SU-DHL-6 (cell line): ENCODE data around the gene TMEM60.

ENCODE experiments used
- EZH2phosphoT487 ChIP-seq: fragments of 200-600 bp; sonication (generic), shearing (Covaris generic); conservative IDR thresholded peaks from 2 replicates; pipeline ENCODE4 v1.6.1; 2018; ENCODE audit warnings: mild to moderate bottlenecking, antibody characterized with exemption, low read length, moderate library complexity, mixed read lengths
- TF ChIP-seq, protein P1 (sequence below): fragments of 200-600 bp; sonication (generic); IDR thresholded peaks from one replicate; pipeline ENCODE4 v1.5.1; 2017; ENCODE audit warnings: antibody characterized with exemption, mild to moderate bottlenecking, low read length, moderate library complexity; ENCODE audit not compliant: insufficient read depth, poor library complexity, severe bottlenecking

GRCh38 chr7:77811516-77812289 lies 13.5 kb upstream of the TMEM60 start:
- TF ChIP-seq, protein P1, sequence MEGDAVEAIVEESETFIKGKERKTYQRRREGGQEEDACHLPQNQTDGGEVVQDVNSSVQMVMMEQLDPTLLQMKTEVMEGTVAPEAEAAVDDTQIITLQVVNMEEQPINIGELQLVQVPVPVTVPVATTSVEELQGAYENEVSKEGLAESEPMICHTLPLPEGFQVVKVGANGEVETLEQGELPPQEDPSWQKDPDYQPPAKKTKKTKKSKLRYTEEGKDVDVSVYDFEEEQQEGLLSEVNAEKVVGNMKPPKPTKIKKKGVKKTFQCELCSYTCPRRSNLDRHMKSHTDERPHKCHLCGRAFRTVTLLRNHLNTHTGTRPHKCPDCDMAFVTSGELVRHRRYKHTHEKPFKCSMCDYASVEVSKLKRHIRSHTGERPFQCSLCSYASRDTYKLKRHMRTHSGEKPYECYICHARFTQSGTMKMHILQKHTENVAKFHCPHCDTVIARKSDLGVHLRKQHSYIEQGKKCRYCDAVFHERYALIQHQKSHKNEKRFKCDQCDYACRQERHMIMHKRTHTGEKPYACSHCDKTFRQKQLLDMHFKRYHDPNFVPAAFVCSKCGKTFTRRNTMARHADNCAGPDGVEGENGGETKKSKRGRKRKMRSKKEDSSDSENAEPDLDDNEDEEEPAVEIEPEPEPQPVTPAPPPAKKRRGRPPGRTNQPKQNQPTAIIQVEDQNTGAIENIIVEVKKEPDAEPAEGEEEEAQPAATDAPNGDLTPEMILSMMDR = no peak
- no peak for TF ChIP-seq EZH2phosphoT487
